GM19455 (cell line): ENCODE measurements around the gene MBOAT7.
"Not testable (repeated sequence)": the region's sequence is repeated elsewhere in the genome, so short reads cannot be mapped to it uniquely, and the experiment has no call there.

Source experiments
- ATAC-seq: cut with Tn5 transposase; IDR thresholded peaks from one replicate; pipeline ENCODE4 v1.9.1; 2021; ENCODE audit not compliant: unreplicated experiment

Gene MBOAT7

DNA sequence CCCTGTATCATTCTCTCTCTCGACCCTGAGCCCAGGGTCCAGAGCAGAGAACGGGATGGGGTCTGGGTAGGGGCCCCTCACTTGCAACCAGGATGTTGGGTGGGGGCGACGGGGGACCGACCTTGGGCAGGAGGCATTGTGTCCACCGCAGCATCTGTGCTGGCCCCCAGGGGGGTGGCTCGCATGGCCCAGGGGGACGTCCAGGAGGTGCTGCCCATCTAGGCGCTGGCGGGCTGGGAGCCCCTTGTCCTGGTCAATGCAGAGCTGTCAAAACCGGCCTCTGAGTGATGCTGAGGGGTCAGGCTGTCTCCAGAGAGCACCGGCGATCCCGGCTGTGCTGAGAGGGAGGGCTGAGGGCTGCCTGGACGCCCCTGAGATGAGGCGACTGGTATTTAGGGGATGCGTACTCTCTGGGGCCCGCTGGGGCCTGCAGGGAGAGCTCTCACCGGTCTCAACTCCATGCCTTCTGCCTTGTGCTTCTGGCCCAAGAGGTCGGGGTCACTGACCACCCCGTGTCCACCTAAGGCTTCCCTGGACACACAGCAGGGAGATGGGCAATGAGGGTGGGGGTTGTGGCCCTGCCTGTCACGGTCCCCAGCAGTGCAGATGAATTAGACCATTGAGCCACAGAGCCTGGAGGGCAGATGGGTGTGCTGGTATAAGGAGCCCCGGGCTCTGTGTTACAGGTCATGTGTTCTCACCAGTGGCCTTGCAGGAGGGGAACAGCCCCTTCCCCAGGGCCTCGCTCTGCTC is 19.9 kb upstream of the MBOAT7 start:
- no peak for ATAC-seq

DNA sequence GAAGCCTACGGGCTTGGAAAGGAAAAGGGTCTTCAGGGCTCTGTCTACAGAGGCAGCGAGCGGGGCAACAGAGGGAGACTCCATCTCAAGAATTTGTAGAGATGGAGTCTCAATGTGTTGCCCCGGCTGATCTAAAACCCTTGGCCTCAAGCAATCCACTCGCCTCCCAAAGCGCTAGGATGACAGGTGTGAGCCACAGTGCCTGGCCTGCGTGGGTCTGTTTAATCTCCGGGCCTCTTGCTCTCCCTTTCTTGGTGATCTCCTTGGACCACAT is 19.3 kb upstream of the MBOAT7 start:
- no peak for ATAC-seq

DNA sequence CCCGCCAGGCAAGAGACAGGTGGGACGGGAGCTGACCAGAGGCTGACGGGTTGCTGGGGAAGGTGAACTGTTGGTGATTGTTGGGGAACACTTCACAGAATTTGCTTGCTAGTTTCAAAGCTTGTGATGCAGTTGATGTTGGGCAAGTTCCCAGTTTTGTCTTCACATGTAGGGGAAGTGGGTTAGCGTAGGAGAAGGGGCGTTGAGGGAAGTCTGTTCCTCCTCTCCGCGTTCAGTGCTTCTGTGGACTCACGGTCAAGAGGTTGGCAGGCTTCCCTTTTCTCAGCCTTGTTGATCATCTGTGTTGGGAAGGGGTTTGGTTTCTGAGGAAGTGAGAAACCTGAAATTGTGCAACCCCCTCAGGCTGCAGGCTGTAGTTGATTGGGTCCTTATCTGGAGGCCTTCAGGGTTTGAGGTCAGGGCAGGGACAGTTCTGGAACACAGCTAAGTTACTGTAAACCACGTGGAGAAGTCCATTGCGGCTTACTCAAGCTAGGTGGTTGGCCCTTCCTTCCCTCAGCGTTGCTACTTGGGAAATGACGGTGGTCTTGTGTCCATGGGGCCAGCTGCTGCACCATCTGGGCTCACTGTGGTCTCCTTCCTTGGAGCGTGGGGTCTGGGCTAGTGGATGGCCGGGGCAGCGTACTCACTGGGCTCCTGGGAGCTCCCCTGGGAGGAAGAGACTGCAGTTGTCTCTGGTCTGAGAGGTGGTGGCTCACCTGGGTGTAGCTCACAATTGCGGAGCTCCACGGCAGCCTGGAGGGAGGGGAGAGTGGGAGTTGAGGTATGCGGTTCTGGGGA is 18.8 kb upstream of the MBOAT7 start:
- ATAC-seq = no peak

DNA sequence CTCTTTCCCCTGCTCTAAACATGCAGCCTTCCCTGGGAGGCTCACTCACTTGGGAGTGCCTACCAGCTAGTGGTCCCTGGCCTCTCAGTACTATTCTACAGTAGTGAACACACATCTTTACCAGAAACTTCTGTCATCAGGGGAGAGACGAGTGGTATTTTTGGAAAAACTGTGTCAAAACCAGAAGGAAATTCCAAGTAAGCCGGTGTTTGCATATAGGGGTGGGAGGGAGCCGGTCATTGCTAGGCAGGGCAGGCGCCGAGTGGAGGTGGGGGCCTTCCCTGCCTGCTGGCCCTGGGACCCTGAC is 18.2 kb upstream of the MBOAT7 start:
- no peak for ATAC-seq

DNA sequence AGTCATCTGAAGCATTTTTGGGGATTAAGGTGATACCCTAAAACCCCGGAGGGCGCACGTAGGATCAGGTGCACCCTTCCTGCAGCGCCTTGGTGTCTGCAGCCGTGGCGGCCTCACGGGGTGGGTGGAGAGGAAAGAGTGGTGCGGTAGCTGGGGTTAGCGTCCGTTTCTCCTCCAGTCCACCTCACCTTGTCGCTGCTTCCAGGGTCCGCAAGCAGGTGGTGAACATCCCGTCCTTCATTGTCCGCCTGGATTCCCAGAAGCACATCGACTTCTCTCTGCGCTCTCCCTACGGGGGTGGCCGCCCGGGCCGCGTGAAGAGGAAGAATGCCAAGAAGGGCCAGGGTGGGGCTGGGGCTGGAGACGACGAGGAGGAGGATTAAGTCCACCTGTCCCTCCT is 17.8 kb upstream of the MBOAT7 start:
- ATAC-seq = not testable (repeated sequence)

DNA sequence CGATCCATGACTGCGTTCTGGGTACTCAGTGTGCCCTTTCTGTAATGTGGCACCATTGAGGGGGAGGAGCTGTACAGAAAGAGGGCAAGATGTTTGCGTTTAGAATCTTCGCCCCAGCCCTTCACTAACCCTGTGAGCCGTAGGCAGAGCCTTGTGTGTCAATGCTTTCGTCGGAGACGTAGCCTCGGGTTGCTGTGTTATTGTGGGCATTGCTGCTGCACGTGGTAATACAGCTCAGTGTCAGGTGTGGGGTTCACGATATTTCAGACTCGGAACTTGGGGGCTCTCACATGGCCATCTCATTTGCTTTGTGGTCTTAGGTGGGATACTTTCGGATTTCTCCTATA is 17.4 kb upstream of the MBOAT7 start:
- no peak for ATAC-seq

DNA sequence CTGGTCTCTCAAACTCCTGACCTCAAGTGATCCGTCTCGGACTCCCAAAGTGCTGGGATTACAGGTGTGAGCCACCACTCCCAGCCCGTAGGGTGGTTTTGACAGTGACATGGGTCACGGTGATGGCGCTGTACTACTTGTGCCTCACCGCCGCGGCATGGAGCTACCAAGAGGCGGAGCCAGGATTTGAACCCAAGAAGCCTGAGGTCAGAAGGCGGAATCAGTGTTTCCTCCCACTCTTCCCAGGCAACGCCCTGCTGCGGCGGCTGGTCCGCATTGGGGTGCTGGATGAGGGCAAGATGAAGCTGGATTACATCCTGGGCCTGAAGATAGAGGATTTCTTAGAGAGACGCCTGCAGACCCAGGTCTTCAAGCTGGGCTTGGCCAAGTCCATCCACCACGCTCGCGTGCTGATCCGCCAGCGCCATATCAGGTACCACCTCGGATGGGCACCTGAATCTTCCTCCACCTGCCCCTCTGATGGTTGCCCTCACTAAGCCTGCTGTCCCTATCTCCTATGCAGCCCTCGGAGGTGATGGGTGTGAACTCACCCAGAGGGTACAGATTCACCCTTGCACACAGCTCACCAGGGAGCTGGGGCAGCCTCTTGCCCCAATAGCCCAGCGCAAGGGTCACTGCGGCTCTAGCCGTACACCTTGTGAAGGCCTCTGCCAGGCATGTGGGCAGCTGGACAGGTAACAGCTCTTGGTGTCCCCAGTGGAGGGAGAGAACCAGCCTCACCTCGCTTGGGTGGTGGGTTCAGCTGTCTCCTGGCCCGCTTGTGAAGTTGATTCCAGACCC is 16.9 kb upstream of the MBOAT7 start:
- ATAC-seq = no peak

DNA sequence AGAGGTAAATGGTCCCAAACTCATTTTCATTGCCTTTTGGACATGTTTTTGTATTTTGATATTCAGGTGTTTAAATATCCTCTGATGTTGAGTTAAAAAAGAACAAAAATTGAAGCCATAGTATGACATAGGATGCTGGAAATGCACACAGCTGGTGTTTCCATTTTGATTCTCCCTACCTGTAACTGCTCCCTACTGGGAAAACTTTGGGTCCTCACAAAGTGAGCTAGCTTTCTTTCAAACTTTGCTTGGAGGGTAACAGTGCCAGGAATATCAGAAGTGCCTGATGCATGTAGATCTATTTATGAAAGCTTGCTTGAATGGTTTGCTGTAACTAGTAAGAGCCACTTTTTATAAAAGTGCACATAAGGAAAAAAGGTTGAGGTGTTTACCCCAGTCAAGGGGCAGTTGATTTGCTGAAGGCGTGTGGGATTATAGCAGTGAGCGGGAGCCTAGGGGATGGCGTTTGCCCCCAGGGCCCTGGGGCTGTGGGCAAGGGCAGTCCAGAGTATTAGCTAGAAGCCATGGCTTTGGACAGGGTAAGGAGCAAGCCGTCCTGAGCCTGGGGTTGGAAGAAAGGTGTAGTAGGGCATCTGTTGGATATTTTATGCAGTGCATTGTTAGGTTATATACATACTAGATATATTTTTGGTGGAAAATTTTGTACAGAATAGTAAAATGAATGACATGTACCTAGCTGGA is 15.5 kb upstream of the MBOAT7 start:
- ATAC-seq = no peak

DNA sequence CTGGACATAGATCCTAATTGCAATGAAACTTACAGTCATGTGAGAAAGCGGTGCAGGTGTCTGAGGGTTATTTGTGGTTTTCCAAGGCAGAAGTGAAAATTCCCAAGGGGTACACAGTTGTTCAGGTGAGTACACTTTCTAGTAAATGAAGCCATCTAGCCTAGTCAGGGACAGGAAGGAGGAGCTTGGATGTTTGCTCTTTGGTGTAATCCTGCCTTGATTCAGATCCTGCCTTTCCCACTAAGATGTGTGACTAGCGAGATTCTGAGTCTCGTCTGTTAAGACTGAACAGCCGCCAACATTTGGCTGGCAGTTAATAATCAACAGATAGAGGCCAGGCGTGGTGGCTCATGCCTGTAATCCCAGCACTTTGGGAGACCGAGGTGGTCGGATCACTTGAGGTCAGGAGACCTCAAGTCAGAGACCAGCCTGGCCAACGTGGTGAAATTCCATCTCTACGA is 13.8 kb upstream of the MBOAT7 start:
- ATAC-seq = no peak

DNA sequence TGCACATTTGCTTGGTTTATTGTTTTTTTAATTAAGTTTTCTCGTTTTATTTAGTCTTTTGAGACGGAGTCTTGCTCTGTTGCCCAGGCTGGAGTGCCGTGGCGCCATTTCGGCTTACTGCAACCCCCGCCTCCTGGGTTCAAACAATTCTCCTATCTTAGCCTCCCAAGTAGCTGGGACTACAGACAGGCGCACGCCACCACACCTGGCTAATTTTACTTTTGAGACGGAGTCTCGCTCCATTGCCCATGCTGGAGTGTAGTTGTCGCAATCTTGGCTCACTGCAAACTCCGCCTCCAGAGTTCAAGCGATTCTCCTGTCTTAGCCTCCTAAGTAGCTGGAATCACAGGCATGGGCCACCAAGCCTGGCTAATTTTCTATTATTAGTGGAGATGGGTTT is 12.6 kb upstream of the MBOAT7 start:
- ATAC-seq = no peak

DNA sequence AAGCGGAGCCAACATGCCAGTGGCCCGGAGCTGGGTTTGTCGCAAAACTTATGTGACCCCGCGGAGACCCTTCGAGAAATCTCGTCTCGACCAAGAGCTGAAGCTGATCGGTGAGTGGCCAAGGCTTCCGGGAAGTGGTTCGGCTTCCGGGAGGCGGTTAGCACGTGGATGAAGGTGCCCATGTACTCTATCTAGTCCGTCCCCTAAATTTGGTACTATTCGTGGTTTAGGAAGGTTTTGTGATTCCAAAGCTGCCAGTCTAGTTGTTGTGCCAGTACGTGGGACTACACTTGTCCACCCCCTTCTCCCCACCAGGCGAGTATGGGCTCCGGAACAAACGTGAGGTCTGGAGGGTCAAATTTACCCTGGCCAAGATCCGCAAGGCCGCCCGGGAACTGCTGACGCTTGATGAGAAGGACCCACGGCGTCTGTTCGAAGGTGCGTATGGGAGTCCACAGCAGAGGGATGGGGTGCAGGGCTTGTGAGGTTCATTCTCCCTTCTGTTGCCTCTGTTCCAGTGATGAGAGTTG is 11.9 kb upstream of the MBOAT7 start:
- ATAC-seq = no peak

DNA sequence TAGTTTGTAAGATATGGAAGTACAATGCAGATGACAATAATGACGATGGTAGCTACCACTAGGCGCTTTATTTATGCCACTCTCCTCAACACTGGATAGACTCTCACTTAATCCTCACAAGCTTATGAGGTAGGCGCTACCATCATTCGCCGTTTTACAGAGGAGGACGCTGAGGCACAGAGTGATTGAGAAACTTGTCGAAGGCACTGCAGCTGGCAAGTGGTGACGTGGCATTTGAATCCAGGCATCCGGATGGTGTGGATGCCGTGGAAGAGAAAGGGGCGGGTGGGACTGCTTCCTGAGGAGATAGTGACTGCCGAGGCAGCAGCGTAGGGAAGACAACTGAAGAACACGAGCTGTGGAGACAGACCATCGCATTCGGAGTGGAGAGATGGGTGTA is 10.0 kb upstream of the MBOAT7 start:
- ATAC-seq = no peak

DNA sequence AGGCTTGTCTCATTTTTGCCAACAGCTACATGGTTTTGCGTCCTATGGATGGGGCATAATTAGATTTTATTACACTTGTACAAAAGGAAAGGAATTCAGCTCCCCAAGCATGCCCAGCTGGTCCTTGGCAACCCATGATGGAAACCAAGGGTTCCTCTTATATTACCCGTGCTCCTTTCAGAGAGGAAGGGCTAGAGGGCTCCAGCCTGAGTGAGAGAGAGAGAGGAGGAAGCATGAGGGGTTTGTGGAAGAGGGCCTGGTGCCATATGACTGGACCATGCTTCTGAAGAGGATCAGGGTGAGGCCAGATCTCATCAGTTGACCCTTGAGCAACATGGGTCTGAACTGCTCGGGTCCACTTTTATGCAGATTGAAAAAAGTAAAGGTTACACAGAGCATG is 7.7 kb upstream of the MBOAT7 start:
- ATAC-seq = no peak

DNA sequence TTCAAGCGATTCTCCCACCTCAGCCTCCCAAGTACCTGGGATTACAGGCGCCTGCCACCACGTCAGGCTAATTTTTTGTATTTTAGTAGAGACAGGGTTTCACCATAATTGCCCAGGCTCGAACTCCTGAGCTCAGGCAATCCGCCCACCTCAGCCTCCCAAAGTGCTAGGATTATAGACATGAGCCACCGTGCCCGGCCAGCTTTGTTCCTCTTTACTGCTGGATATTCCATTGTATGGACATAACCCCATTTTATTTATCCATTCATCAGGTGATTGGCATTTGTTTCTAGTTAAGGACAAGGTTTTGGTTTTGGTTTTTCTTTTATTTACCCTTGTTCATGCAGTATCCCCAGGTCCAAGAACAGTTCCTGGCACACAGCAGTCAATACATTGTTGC is 7.2 kb upstream of the MBOAT7 start:
- no peak for ATAC-seq

DNA sequence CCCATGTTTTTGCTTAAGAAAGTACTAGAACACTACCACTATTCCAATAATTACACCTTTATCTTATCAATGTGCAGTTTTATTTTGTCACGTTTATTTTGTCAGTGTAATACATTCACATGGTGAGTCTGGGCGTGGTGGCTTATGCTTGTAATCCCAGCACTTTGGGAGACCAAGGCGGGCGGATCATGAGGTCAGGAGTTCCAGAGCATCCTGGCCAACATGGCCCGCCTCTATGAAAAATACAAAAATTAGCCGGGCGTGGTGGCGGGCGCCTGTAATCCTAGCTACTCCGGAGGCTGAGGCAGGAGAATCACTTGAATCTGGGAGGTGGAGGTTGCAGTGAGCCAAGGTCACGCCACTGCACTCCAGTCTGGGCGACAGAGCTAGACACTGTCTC is 5.1 kb upstream of the MBOAT7 start:
- ATAC-seq = not testable (repeated sequence)

DNA sequence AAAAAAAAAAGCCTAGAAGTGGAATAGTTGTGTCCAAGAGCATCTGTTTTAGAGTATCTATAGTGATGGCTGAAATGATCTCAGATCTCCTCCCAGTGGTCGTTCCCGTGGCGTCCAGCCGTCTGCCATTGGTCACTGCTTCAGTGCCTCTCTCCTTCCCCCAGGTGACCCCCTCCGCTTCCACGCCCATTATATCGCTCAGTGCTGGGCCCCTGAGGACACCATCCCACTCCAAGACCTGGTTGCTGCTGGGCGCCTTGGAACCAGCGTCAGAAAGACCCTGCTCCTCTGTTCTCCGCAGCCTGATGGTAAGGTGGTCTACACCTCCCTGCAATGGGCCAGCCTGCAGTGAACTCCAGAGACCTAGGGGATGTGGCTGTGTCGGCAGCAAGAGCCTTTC is 3.6 kb upstream of the MBOAT7 start:
- ATAC-seq = no peak

DNA sequence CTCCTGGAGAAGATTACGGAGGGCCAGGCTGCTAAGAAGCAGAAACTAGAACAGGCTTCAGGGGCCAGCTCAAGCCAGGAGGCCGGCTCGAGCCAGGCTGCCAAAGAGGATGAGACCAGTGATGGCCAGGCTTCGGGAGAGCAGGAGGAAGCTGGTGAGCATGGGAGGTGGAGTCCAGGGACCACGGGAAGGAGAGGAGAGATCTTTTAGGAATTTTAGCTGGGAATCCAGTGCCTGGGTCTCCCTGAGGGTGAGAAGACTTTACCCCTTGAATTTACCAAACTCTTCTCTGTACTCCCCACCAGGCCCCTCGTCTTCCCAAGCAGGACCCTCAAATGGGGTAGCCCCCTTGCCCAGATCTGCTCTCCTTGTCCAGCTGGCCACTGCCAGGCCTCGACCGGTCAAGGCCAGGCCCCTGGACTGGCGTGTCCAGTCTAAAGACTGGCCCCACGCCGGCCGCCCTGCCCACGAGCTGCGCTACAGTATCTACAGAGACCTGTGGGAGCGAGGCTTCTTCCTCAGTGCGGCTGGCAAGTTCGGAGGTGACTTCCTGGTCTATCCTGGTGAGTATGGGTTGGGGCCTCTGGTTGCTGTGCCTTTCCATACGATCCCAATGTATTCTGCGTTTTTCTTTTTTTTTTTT is 2.6 kb upstream of the MBOAT7 start:
- ATAC-seq = no peak

DNA sequence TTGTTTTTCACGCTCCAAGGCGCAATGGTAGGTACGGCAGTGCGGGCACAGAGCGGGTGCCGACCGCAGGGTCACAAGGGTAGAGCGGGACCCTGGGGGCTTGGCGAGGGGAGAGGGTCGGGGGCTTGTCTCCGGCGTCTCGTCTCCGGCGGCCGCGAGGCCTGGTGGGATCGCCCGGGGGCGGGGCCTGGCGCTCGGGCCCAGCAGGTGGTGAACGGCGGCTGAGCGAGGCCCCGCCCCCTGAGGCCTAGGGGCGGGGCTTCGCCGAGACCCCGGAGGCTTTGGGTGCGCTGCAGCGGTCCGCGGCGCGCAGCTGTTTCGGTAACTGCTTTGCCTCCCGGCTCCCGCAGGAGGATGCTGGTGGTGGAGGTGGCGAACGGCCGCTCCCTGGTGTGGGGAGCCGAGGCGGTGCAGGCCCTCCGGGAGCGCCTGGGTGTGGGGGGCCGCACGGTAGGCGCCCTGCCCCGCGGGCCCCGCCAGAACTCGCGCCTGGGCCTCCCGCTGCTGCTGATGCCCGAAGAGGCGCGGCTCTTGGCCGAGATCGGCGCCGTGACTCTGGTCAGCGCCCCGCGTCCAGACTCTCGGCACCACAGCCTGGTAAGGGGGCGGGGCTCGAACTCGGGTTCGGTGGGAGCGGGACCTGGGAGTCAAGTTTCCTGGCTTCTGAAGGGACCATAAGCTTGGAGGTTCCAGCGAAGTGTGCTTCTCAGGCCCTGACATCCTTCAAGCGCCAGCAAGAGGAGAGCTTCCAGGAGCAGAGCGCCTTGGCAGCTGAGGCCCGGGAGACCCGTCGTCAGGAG is 1.8 kb upstream of the MBOAT7 start, which contains the start of gene TSEN34:
TSS of gene TSEN34 (plus strand) at position 298 of the 800 bp plus-strand sequence. CDS start at position 355, 57 bp downstream.
- ATAC-seq = peak; percentile 29

DNA sequence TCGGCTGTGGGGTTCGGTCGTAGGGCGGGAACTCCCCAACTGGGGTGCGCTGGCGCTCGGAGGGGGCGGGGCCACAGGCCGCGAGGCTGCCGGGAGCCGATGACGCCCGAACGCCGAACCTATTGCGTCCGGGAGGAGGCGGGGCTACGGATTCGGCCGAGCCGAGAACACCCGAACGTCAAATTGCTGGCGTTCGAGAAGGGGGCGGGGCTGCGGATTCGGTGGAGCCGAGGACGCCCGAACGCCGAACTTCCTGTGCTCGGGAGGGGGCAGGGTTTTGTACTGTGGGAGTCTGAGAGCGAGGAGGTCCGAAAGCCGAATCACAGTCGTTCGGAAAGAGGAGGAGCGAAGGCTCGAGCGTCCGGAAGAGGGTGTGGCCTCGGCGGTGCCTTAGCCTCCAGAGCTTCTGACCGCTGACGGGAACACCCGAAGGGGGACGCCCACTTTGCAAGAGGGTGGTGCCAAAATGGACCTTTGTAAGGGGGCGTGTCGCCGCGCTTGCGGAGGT is 1.2 kb upstream of the MBOAT7 start:
- peak; percentile 45 for ATAC-seq
